ENCODE measurements around the gene RICTOR. TPM values are rescaled to one million over a fixed set of nuclear protein-coding genes. Genes with fewer than 3 reads are reported as not detected.
A peak's percentile ranks its signal among the peaks of the same experiment; 100 is the strongest.
"Not testable (repeated sequence)": the region's sequence is repeated elsewhere in the genome, so short reads cannot be mapped to it uniquely, and the experiment has no call there.

Gene RICTOR
- total RNA-seq, 1 donor from 2014 or later: 42.2 TPM

DNA sequence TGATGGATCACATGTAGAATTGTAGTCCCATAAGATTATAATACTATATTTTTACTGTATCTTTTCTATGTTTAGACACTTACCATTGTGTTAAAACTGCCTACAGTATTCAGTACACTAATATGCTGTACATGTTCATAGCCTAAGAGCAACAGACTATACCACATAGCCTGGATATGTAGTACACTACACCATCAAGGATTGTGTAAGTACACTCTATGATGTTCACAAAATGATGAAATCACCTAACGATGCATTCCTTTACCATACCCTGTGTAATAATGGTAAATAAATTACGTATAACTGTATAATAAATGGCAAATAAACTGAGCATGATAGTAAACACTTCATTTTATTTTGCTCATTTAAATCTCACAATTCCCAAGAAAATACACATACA, 60.3 kb downstream of the RICTOR start:
- H3K4me3 Mint-ChIP-seq (ENCODE audit: low read depth): no peak overlapping the region
- H3K36me3 Mint-ChIP-seq (ENCODE audit: insufficient read depth): peaks cover 35% of the 10 kb centered on the region
- H3K9me3 Mint-ChIP-seq (ENCODE audit: low read depth): peaks cover 16% of the 10 kb centered on the region
- no peaks in the 10 kb centered on the region for H3K27me3 Mint-ChIP-seq
- TF ChIP-seq, protein P1, sequence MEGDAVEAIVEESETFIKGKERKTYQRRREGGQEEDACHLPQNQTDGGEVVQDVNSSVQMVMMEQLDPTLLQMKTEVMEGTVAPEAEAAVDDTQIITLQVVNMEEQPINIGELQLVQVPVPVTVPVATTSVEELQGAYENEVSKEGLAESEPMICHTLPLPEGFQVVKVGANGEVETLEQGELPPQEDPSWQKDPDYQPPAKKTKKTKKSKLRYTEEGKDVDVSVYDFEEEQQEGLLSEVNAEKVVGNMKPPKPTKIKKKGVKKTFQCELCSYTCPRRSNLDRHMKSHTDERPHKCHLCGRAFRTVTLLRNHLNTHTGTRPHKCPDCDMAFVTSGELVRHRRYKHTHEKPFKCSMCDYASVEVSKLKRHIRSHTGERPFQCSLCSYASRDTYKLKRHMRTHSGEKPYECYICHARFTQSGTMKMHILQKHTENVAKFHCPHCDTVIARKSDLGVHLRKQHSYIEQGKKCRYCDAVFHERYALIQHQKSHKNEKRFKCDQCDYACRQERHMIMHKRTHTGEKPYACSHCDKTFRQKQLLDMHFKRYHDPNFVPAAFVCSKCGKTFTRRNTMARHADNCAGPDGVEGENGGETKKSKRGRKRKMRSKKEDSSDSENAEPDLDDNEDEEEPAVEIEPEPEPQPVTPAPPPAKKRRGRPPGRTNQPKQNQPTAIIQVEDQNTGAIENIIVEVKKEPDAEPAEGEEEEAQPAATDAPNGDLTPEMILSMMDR (IDR thresholded peaks at IDR 0.05; ENCODE audit: unreplicated experiment): no peak
- H3K27ac Mint-ChIP-seq: no peak overlapping the region
- peaks cover 4% of the 10 kb centered on the region for H3K4me1 Mint-ChIP-seq (ENCODE audit: low read depth)
- no peak for DNase-seq (ENCODE audit: low spot score, unreplicated experiment)

DNA sequence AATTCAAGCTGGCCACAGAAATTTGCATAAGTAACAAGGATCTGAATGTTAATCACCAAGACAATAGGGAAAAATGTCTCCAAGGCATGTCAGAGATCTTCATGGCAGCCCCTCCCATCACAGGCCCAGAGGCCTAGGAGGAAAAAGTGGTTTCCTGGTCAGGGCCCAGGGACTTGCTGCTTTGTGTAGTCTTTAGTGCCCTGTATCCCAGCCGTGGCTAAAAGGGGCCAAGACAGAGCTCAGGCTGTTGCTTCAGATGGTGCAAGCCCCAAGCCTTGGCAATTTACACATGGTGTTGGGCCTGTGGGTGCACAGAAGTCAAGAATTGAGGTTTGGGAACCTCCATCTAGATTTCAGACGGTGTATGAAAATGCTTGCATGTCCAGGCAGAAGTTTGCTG, 63.2 kb downstream of the RICTOR start:
- H3K4me1 Mint-ChIP-seq (ENCODE audit: low read depth); DNase-seq (ENCODE audit: low spot score, unreplicated experiment); H3K27ac Mint-ChIP-seq; H3K27me3 Mint-ChIP-seq; H3K4me3 Mint-ChIP-seq (ENCODE audit: low read depth): not testable (repeated sequence)
- H3K9me3 Mint-ChIP-seq (ENCODE audit: low read depth): peaks cover 16% of the 10 kb centered on the region
- peaks cover 31% of the 10 kb centered on the region for H3K36me3 Mint-ChIP-seq (ENCODE audit: insufficient read depth)

DNA sequence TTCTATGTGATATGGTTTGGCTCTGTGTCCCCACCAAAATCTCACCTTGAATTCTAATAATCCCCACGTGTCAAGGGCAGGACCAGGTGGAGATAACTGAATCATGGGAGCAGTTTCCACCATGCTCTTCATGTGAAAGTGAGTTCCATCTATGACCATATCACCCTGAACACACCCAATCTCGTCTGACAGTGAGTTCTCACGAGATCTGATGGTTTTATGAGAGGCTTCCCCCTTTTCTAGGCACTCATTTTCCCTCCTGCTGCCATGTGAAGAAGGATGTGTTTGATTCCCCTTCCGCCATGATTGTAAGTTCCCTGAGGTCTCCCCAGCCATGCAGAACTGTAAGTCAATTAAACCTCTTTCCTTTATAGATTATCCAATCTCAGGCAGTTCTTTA, 64.2 kb downstream of the RICTOR start:
- no peaks in the 10 kb centered on the region for H3K27me3 Mint-ChIP-seq

DNA sequence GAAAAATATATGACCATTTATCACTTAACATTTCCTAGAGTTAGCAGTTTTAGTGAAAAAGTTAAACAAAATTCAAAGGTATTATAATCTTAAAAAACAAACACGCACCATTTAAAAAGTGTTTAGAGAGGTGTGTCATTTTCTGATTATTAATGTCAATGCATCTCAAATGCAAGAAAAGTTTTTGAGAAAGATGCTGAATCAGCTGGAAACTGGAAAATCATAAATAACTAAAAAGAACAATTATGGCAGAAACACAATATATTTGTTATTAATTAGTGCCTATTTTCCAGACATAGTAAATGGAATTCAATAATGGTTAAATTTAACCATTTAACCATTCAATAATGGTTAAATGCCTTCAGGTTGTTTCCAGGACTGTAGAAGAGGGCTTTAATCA, 64.9 kb downstream of the RICTOR start:
- H3K4me3 Mint-ChIP-seq (ENCODE audit: low read depth): no peak overlapping the region
- H3K27me3 Mint-ChIP-seq: no peaks in the 10 kb centered on the region
- H3K36me3 Mint-ChIP-seq (ENCODE audit: insufficient read depth): peaks cover 35% of the 10 kb centered on the region
- H3K4me1 Mint-ChIP-seq (ENCODE audit: low read depth): no peaks in the 10 kb centered on the region
- no peak overlapping the region for H3K27ac Mint-ChIP-seq
- TF ChIP-seq, protein P1 (IDR thresholded peaks at IDR 0.05; ENCODE audit: unreplicated experiment): no peak
- DNase-seq (ENCODE audit: low spot score, unreplicated experiment): no peak
- peaks cover 16% of the 10 kb centered on the region for H3K9me3 Mint-ChIP-seq (ENCODE audit: low read depth)

More for the DNA sequence above, 64.2 kb downstream of the RICTOR start:
- TF ChIP-seq, protein P1 (IDR thresholded peaks at IDR 0.05; ENCODE audit: unreplicated experiment): no peak
- Mint-ChIP-seq H3K27ac (peak overlapping the region; percentile 25), H3K4me3 (ENCODE audit: low read depth) (no peak overlapping the region), H3K36me3 (ENCODE audit: insufficient read depth) (peaks cover 35% of the 10 kb centered on the region), H3K9me3 (ENCODE audit: low read depth) (peaks cover 16% of the 10 kb centered on the region), H3K4me1 (ENCODE audit: low read depth) (no peaks in the 10 kb centered on the region)
- DNase-seq (ENCODE audit: low spot score, unreplicated experiment): no peak

DNA sequence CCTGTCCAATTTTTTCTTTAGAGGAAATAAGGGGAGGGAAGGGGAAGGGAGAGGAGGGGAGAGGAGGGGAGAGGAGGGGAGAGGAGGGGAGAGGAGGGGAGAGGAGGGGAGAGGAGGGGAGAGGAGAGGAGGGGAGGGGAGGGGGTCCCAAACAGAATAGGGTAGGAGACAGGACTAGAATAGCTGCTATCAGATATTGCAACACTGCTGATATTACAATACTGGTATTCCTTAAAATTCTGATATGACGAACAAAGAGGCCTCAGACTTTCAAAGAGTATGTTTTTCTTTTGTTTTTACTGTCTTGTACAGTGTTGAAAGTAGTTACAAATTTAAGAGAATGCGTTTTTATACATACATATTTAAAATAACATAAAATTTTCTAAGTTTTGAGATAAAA, 67.5 kb downstream of the RICTOR start:
- DNase-seq (ENCODE audit: low spot score, unreplicated experiment): no peak

More for the DNA sequence above, 67.5 kb downstream of the RICTOR start:
- H3K4me3 Mint-ChIP-seq (ENCODE audit: low read depth): no peak overlapping the region
- H3K4me1 Mint-ChIP-seq (ENCODE audit: low read depth): no peaks in the 10 kb centered on the region
- peaks cover 10% of the 10 kb centered on the region for H3K9me3 Mint-ChIP-seq (ENCODE audit: low read depth)
- H3K36me3 Mint-ChIP-seq (ENCODE audit: insufficient read depth): peaks cover 25% of the 10 kb centered on the region
- no peak overlapping the region for H3K27ac Mint-ChIP-seq
- TF ChIP-seq, protein P1 (IDR thresholded peaks at IDR 0.05; ENCODE audit: unreplicated experiment): no peak
- H3K27me3 Mint-ChIP-seq: no peaks in the 10 kb centered on the region

All from progenitor cell of endocrine pancreas (in vitro differentiated cells).